GM18508 (cell line): ENCODE measurements around the gene ANAPC7.
"Not testable (repeated sequence)": the region's sequence is repeated elsewhere in the genome, so short reads cannot be mapped to it uniquely, and the experiment has no call there.

Source experiments
- ATAC-seq: cut with Tn5 transposase; IDR thresholded peaks from one replicate; pipeline ENCODE4 v1.9.1; 2021; ENCODE audit warnings: moderate number of reproducible peaks; ENCODE audit not compliant: insufficient read depth, unreplicated experiment

ANAPC7 gene

GRCh38 chr12:110403146-110403975 lies at the start of gene ANAPC7:
Gene ANAPC7 (minus strand): TSS chr12:110403708. CDS start chr12:110403627, 81 bp downstream.
- ATAC-seq: no peak

- no peak for ATAC-seq
These were observed 47.8 kb upstream of the ANAPC7 start for GRCh38 chr12:110451263-110451662.

GRCh38 chr12:110449799-110450497 lies 46.4 kb upstream of the ANAPC7 start, which contains the start of gene ARPC3:
Gene ARPC3 (minus strand): TSS chr12:110450337. CDS start chr12:110450260, 77 bp downstream.
- ATAC-seq: peak; percentile 62

GRCh38 chr12:110444455-110444854 lies 40.9 kb upstream of the ANAPC7 start:
- no peak for ATAC-seq

- no peak for ATAC-seq
These were observed 32.7 kb upstream of the ANAPC7 start for GRCh38 chr12:110436231-110436630.

GRCh38 chr12:110431957-110432587 lies 28.6 kb upstream of the ANAPC7 start:
- no peak for ATAC-seq

- ATAC-seq: not testable (repeated sequence)
These were observed 26.2 kb upstream of the ANAPC7 start for GRCh38 chr12:110429676-110430075.

GRCh38 chr12:110426406-110426805 lies 22.9 kb upstream of the ANAPC7 start:
- ATAC-seq: no peak

GRCh38 chr12:110424237-110424636 lies 20.7 kb upstream of the ANAPC7 start:
- no peak for ATAC-seq

GRCh38 chr12:110421701-110422100 lies 18.2 kb upstream of the ANAPC7 start:
- no peak for ATAC-seq

- ATAC-seq: no peak
These were observed 17.7 kb upstream of the ANAPC7 start for GRCh38 chr12:110421159-110421661.

GRCh38 chr12:110420644-110421043 lies 17.1 kb upstream of the ANAPC7 start:
- ATAC-seq: not testable (repeated sequence)

- ATAC-seq: not testable (repeated sequence)
These were observed 13.6 kb upstream of the ANAPC7 start for GRCh38 chr12:110417113-110417512.

- ATAC-seq: not testable (repeated sequence)
These were observed 6.6 kb upstream of the ANAPC7 start for GRCh38 chr12:110410086-110410485.

GRCh38 chr12:110405126-110405662 lies 1.7 kb upstream of the ANAPC7 start:
- ATAC-seq: not testable (repeated sequence)

GRCh38 chr12:110403976-110404682 lies 621 bp upstream of the ANAPC7 start:
- no peak for ATAC-seq

GRCh38 chr12:110382683-110383082 lies 20.8 kb downstream of the ANAPC7 start:
- ATAC-seq: no peak

GRCh38 chr12:110379631-110380030 lies 23.9 kb downstream of the ANAPC7 start:
- no peak for ATAC-seq

- ATAC-seq: no peak
These were observed 24.3 kb downstream of the ANAPC7 start for GRCh38 chr12:110379197-110379596.
